Smooth muscle cell (in vitro differentiated cells): ENCODE data around the gene OTC. TPM values are rescaled to one million over a fixed set of nuclear protein-coding genes. Genes with fewer than 3 reads are reported as not detected.

Experiments
- DNase-seq: peaks from one replicate; lab custom pipeline; 2025; ENCODE audit not compliant: unreplicated experiment; lab: John Stamatoyannopoulos, UW
- H2AFZ ChIP-seq: fragments of 200-600 bp; sonication (generic); 2 replicates; pipeline ENCODE4 v1.6.0; 2016; ENCODE audit warnings: antibody characterized with exemption, low read depth, mild to moderate bottlenecking
- H3F3A ChIP-seq: fragments of 200-600 bp; sonication (generic); 2 replicates; pipeline ENCODE4 v1.6.0; 2017; ENCODE audit warnings: antibody characterized with exemption, low read depth
- H3K27ac ChIP-seq: fragments of 200-600 bp; sonication (generic); 2 replicates; pipeline ENCODE4 v1.5.1; 2016; ENCODE audit warnings: low read depth, mild to moderate bottlenecking
- H3K27me3 ChIP-seq: fragments of 200-600 bp; sonication (generic); 2 replicates; pipeline ENCODE4 v1.6.1; 2016; ENCODE audit warnings: low read depth, mild to moderate bottlenecking
- H3K36me3 ChIP-seq: fragments of 200-600 bp; sonication (generic); 2 replicates; pipeline ENCODE4 v1.5.1; 2016; ENCODE audit warnings: low read depth
- H3K4me1 ChIP-seq: fragments of 200-600 bp; sonication (generic); 2 replicates; pipeline ENCODE4 v1.5.1; 2016; ENCODE audit warnings: low read depth
- H3K4me2 ChIP-seq: fragments of 200-600 bp; sonication (generic); 2 replicates; pipeline ENCODE4 v1.6.0; 2016; ENCODE audit warnings: mild to moderate bottlenecking
- H3K4me3 ChIP-seq: fragments of 200-600 bp; sonication (generic); 2 replicates; pipeline ENCODE4 v1.5.1; 2016; ENCODE audit warnings: mild to moderate bottlenecking
- H3K79me2 ChIP-seq: fragments of 200-600 bp; sonication (generic); 2 replicates; pipeline ENCODE4 v1.6.0; 2016; ENCODE audit warnings: low read depth, mild to moderate bottlenecking
- H3K9ac ChIP-seq: fragments of 200-600 bp; sonication (generic); 2 replicates; pipeline ENCODE4 v1.6.0; 2016; ENCODE audit warnings: low read depth
- H3K9me3 ChIP-seq: fragments of 200-600 bp; sonication (generic); replicated peaks from 2 replicates; pipeline ENCODE4 v1.5.1; 2016; ENCODE audit warnings: low read depth
- H4K20me1 ChIP-seq: fragments of 200-600 bp; sonication (generic); 2 replicates; pipeline ENCODE4 v1.6.0; 2016; ENCODE audit warnings: low read depth
- WGBS: methylation state at CpG from one replicate; pipeline ENCODE4 v1.1.7; 2016; ENCODE audit warnings: low lambda C conversion rate; 5-methylcytosine and 5-hydroxymethylcytosine counted together
- polyA plus RNA-seq: library from polyadenylated mRNA; unstranded; fragments of >200 nt; fragmentation: Nextera tagmentation; extraction: Ambion mirVana; gene quantifications from 2 replicates; pipeline ENCODE4 v1.2.1, GENCODE V29; 2016
- total RNA-seq: library from RNA; depleted of rRNA; stranded (reverse); fragments of >200 nt; gene quantifications from 2 replicates; pipeline ENCODE4 v1.2.3, GENCODE V29; 2014
- TF ChIP-seq, protein P1 (sequence below): fragments of 200-600 bp; sonication (generic); IDR thresholded peaks from 2 replicates; pipeline ENCODE4 v1.5.1; 2017; ENCODE audit warnings: borderline replicate concordance, mild to moderate bottlenecking, antibody characterized with exemption; ENCODE audit not compliant: insufficient read depth, poor library complexity, severe bottlenecking

The OTC gene
- total and polyA plus RNA-seq, 2 experiments from 2014 or later = not detected

DNA sequence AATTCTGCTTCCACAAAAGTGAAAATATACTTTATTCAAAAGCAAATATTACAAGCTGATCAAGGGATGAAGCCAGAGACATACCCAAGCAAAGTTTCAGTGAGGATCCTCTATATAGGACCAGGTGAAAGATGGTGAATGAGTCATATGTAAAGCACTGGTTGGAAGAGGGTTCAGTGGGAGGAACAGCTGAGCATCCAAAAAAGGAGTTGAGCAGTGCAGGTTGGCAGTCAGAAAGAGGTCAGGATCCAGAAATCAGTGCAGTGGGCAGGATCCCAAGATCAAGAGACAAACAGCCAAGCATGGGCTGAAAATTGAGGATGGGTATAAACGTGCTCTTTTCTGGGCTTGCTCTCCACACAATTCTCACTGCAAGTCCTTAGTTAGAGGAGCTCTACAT lies 30.3 kb downstream of the OTC start:
- Histone ChIP-seq H3K79me2 (no peaks in the 10 kb centered on the region), H3K27ac (no peak overlapping the region), H3F3A (no peaks in the 10 kb centered on the region), H2AFZ (no peak overlapping the region), H3K4me1 (no peaks in the 10 kb centered on the region), H3K9ac (no peak overlapping the region), H3K4me2 (no peak overlapping the region), H3K36me3 (no peaks in the 10 kb centered on the region), H3K27me3 (no peaks in the 10 kb centered on the region), H3K9me3 (no peaks in the 10 kb centered on the region), H4K20me1 (no peaks in the 10 kb centered on the region), H3K4me3 (no peak overlapping the region)
- WGBS = 67% methylated on average over 1 of the region's 1 CpG
- TF ChIP-seq, protein P1, sequence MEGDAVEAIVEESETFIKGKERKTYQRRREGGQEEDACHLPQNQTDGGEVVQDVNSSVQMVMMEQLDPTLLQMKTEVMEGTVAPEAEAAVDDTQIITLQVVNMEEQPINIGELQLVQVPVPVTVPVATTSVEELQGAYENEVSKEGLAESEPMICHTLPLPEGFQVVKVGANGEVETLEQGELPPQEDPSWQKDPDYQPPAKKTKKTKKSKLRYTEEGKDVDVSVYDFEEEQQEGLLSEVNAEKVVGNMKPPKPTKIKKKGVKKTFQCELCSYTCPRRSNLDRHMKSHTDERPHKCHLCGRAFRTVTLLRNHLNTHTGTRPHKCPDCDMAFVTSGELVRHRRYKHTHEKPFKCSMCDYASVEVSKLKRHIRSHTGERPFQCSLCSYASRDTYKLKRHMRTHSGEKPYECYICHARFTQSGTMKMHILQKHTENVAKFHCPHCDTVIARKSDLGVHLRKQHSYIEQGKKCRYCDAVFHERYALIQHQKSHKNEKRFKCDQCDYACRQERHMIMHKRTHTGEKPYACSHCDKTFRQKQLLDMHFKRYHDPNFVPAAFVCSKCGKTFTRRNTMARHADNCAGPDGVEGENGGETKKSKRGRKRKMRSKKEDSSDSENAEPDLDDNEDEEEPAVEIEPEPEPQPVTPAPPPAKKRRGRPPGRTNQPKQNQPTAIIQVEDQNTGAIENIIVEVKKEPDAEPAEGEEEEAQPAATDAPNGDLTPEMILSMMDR = no peak
- DNase-seq = no peak

DNA sequence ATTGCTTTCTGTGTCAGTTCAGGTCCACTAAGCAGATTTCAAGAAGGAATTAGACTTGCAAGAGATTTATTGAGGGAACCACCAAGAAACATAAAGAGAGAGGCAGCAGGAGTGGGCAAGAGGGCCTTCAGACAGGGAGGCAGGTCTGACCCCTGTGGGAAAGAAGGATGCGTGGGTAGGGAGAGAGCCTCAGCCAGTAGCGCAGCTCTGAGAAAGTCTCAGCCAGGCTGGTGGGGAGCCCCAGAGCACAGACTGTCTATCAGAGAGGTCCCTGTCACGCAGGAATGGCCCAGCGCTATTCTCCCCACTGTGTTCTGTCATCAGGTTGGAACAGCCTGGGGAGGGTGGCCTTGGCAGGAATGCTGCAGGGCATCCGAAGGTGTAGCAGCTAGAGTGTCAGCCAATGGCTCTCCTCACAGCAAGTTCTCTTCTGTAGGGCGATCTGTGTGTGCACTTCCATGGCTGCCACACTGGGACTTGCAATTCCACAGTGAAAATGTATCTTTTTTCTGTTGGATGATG lies 48.0 kb downstream of the OTC start:
- Histone ChIP-seq H3K9ac (no peak overlapping the region), H4K20me1 (no peaks in the 10 kb centered on the region), H3F3A (no peaks in the 10 kb centered on the region), H3K4me2 (no peak overlapping the region), H3K27ac (no peak overlapping the region), H3K4me3 (no peak overlapping the region), H3K4me1 (no peaks in the 10 kb centered on the region), H3K79me2 (no peaks in the 10 kb centered on the region), H3K36me3 (no peaks in the 10 kb centered on the region), H3K27me3 (no peaks in the 10 kb centered on the region), H2AFZ (no peak overlapping the region), H3K9me3 (no peaks in the 10 kb centered on the region)
- TF ChIP-seq, protein P1 = no peak
- 70% methylated on average over 6 of the region's 6 CpGs for WGBS
- no peak for DNase-seq

DNA sequence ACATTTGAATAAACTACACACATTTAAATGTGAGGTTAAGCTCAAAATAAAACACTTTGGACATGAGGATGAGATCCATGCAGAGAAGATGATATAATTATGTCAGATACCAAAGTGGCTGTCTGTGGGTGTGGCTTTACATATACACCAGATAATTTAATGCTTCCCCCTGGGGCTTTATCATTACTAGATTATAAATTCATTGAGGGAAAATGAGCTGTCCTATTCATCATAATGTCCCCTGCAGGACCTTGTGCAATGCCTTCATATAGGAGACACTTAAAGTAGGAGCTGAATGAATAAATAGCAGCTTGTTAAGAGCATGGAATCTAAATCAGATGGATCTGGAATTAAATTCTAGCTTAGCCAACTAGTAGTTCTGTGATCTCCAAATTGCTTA lies 49.7 kb downstream of the OTC start:
- no peaks in the 10 kb centered on the region for H3K36me3 ChIP-seq
- no peaks in the 10 kb centered on the region for H3K27me3 ChIP-seq
- no peaks in the 10 kb centered on the region for H3K9me3 ChIP-seq
- no peaks in the 10 kb centered on the region for H3K79me2 ChIP-seq
- TF ChIP-seq, protein P1 = no peak
- H3K4me1 ChIP-seq = no peaks in the 10 kb centered on the region
- H3K27ac ChIP-seq = no peak overlapping the region
- no peaks in the 10 kb centered on the region for H3F3A ChIP-seq
- no peaks in the 10 kb centered on the region for H4K20me1 ChIP-seq
- no peak for DNase-seq
- no peak overlapping the region for H3K4me3 ChIP-seq
- H2AFZ ChIP-seq = no peak overlapping the region
- no peak overlapping the region for H3K4me2 ChIP-seq
- no peak overlapping the region for H3K9ac ChIP-seq

DNA sequence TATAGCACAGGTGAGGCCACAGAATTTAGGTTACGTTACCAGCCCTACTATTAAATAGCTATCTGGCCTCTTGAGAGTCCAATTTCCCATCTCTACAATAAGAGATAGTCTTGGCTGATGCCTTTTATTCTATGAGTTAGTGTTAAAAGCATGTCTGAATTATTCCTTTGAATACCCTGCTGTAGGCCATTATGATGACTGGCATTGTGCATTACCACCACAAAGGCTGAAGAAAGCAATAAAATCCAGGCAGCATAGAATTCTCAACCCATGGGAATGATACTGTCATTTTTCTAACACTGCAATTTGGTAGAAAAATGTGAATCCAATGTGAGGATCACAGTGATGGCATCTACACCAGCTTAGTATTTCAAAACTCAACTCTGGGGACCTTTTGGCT lies 51.4 kb downstream of the OTC start:
- no peaks in the 10 kb centered on the region for H3K36me3 ChIP-seq
- H3K79me2 ChIP-seq = no peaks in the 10 kb centered on the region
- no peaks in the 10 kb centered on the region for H3K4me1 ChIP-seq
- no peak overlapping the region for H3K27ac ChIP-seq
- WGBS = 87% methylated on average over 1 of the region's 1 CpG
- DNase-seq = no peak
- no peaks in the 10 kb centered on the region for H3K27me3 ChIP-seq
- TF ChIP-seq, protein P1 = no peak
- H3F3A ChIP-seq = no peaks in the 10 kb centered on the region
- H4K20me1 ChIP-seq = no peaks in the 10 kb centered on the region
- no peak overlapping the region for H3K4me2 ChIP-seq
- H3K9me3 ChIP-seq = no peaks in the 10 kb centered on the region
- H3K9ac ChIP-seq = no peak overlapping the region
- no peak overlapping the region for H2AFZ ChIP-seq
- H3K4me3 ChIP-seq = no peak overlapping the region
